GM11168 (cell line): ENCODE results near the gene PDGFD.

Experiments used
- in situ Hi-C: fragments of 300-500 bp; cut with MboI; formaldehyde crosslinking; loops from one replicate; pipeline ENCODE4 v1.12.0; 2022; ENCODE audit warnings: low sequenced_read_pairs; ENCODE audit not compliant: unreplicated experiment

The PDGFD gene

DNA sequence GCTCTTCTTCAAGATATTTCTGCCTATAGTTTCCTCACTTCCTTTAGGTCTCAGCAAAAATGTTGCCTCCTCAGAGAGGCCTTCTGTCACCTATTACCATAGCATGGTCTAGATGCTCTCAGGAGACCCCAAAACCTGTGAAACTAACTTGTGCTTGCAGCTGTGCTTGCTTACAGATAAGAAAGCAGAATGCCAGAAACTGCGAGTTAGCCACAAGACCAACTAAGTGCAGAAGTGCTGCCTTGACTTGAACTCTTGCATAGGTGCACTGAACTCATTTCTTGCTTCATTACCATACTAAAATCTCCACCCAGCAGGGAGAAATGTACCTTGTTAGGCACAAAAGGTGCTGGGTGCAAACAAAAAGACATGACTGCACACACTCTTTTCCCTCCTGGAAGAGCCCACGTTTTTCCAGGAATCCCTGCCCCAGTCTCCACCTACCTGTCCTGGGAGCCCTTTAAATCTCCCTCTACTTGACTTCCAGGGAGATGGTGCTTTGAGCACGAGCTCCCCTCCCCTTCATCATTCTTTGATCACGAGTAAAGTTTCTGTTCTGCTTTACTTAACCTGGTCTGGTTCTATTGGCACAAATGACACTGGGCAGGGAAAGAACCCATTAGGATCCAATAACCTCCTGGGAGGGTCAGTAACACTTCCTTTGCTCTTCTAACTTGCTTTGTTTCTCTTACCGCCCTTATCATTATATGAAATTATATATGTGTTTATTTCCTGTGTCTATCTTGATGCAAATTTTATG, 265.2 kb downstream of the PDGFD start:
- in situ Hi-C loops, result loop anchor here (25.0 kb wide), 1 partner anchor 211 kb away; no protein-coding TSS in a partner anchor

GRCh38 chr11:103898065-103898464, 265.9 kb downstream of the PDGFD start:
- in situ Hi-C loops, result loop anchor here (25.0 kb wide), 1 partner anchor 211 kb away; no protein-coding TSS in a partner anchor

DNA sequence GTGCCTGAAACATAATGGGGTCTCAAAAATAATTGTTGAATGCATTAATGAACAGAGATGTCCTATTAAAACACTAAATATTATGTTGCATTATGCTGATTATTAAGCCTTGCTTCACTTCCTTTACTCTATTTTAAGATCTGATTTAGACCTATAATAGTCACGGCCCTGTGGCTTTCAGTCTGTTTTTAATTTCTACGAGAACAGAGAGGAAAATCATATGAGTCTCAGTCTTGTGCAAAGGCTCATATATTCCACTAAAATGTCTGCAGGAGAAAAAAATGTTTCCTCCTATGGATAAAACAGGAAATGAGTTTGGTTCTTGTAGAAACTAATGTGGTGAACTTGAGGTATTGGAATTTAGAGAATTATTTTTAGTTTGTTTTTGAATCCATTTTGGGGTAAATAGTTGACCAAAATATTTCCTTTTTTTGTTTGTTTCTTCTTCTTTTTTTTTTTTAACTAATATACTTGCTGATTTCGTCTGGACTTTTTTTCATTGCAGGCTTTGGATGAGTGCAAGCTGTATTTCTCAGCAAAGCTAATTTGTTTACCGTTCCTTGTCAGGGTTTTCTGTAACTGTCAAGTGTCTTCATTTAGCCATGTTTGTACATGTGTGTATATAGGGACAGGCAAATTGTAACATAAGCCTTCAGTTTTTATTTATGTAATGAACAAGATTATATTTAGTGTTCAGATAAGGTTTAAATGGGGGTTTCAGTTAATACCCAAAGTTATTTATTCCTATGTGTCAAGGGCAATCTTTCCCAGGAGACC, 266.6 kb downstream of the PDGFD start:
- in situ Hi-C loops, result loop anchor here (25.0 kb wide), 1 partner anchor 210 kb away; no protein-coding TSS in a partner anchor

DNA sequence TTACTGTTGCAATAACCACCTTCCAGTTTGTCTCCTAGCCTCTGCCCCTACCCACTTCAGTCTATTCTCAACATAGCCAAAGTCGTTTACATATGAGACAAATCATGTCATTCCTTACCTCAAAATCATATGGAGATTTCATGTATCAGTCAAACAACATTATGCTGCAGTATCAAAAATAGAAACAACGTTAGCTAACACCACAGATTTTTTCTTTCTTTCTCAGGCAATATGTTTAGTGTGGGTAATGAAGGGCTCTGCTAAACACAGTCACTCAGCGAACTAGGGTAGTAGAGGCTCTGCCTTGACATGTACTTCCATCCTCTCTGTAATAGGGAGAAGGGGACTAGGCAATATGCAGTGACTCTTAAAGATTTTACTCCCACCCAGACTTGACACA, 268.8 kb downstream of the PDGFD start:
- in situ Hi-C loops, result loop anchor here (25.0 kb wide), 1 partner anchor 208 kb away; no protein-coding TSS in a partner anchor

DNA sequence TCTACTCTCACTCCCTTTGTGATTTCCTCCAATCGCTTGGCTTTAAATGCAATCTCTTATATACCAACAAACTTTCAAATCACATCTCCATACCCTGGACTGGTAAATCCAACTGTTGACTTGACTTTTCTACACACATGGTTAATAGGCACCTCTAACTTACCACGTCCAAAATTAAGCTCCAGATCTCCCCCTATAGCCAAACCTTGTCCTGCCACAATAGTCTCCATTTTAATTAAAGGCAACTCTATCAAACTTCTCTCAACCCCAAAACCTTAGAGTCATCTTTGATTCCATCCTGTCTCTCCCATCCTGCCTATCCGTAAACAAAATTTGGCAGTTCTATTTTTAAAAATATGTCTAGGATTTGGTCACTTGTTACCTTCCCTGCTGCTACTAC, 269.3 kb downstream of the PDGFD start:
- in situ Hi-C loops, result loop anchor here (25.0 kb wide), 1 partner anchor 207 kb away; no protein-coding TSS in a partner anchor

DNA sequence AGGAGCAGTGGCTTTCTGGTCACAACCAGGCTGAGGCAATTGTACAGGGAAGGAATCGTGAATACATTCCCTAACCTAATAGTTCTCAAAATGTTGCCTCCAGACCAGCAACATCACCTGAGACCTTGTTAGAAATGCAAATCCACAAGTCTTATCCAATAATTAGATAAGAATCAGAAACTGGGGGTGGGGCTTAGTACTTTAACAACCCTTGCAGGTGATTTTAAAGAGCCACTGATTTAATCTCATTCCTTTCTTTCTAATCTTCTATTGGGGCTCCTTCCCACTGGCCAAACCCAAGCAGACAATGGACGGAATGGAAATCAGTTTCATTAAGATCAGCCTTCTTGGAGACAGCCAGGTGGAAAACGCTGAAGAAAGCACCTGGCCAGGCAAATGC, 269.9 kb downstream of the PDGFD start:
- in situ Hi-C loops, result loop anchor here (25.0 kb wide), 1 partner anchor 207 kb away; no protein-coding TSS in a partner anchor

DNA sequence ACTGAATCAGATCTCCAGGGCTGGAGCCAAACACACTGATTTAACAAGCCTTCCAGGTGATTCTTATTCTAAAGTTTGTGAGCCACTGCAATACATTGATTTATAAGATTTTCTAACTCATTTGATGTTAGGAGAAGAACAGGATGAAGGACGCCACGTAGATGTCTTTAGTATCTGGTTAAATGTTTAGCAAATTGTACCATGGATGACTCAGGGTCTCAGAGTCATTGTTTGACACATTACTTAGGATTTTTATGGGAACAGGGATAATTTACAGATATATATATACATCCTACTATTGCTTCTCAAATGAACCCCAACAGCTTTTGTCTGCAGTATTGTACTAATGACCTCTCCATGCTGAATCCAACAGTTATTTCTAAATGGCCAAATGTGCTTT, 270.6 kb downstream of the PDGFD start:
- in situ Hi-C loops, result loop anchor here (25.0 kb wide), 1 partner anchor 206 kb away; no protein-coding TSS in a partner anchor

DNA sequence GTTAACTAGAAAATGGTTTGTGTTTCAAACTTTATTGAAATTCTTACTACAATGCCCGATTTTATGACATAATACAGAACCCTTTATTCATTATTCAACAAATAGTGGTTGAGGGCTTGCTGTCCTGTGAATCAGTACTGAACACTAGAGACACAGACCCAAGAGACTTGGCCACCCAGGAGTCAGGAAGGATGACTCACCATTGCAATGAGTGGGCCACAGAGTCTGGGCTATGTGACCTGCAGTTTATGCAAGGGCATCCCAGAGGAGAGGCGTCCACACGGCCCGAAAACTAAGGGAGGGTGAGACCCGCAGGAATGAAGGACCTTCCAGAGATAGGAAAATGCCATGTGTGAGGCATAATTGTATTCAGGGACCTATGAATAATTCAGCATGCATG, 271.3 kb downstream of the PDGFD start:
- in situ Hi-C loops, result loop anchor here (25.0 kb wide), 1 partner anchor 205 kb away; no protein-coding TSS in a partner anchor

DNA sequence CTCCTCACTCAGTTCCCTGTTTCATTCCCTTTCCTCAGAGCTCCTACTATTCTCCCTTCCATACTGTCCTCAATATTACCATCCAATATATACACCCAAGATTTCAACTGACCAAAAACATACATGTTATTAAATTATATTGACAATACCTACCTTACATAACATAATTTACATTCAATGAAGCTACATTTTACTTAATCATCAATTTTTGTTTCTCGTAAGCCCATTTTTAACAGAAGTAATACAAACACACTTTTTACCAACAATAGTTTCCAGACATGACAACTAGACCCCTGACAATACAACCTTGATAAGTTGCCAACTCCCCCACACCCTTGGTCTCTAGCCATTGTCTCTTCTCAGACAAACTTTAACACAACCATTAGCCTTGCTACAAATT, 273.3 kb downstream of the PDGFD start:
- in situ Hi-C loops, result loop anchor here (25.0 kb wide), 1 partner anchor 203 kb away; no protein-coding TSS in a partner anchor

- in situ Hi-C loops, result loop anchor here (25.0 kb wide), 1 partner anchor 202 kb away; no protein-coding TSS in a partner anchor
Observed at GRCh38 chr11:103889679-103890078, 274.3 kb downstream of the PDGFD start.

- in situ Hi-C loops, result loop anchor here (25.0 kb wide), 1 partner anchor 201 kb away; no protein-coding TSS in a partner anchor
Observed at GRCh38 chr11:103888541-103888951, 275.4 kb downstream of the PDGFD start.

GRCh38 chr11:103887001-103887658, 276.8 kb downstream of the PDGFD start:
- in situ Hi-C loops, result loop anchor here (25.0 kb wide), 1 partner anchor 200 kb away; no protein-coding TSS in a partner anchor

GRCh38 chr11:103883856-103884255, 280.1 kb downstream of the PDGFD start:
- in situ Hi-C loops, result loop anchor here (25.0 kb wide), 1 partner anchor 197 kb away; no protein-coding TSS in a partner anchor

DNA sequence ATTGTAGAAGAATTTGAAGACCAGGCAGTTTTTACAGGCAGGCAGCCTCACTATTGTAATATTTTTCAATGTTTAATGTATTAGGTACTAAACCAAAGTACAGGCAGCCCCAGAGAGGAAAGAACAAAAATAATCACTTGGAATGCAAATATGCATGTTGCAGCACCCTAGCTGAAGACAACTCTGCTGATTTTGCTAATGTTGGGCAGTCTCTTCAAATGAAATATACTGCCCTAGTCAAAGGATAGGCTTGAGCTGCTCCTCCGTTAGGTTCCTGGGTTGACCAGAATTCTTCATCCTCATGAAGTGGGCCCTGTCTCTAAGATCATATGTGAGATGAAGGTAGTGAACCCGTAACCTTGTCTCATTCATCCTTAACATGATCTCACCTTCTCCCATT, 280.7 kb downstream of the PDGFD start:
- in situ Hi-C loops, result loop anchor here (25.0 kb wide), 1 partner anchor 196 kb away; no protein-coding TSS in a partner anchor

GRCh38 chr11:103881584-103881983, 282.4 kb downstream of the PDGFD start:
- in situ Hi-C loops, result loop anchor here (25.0 kb wide), 1 partner anchor 194 kb away; no protein-coding TSS in a partner anchor

DNA sequence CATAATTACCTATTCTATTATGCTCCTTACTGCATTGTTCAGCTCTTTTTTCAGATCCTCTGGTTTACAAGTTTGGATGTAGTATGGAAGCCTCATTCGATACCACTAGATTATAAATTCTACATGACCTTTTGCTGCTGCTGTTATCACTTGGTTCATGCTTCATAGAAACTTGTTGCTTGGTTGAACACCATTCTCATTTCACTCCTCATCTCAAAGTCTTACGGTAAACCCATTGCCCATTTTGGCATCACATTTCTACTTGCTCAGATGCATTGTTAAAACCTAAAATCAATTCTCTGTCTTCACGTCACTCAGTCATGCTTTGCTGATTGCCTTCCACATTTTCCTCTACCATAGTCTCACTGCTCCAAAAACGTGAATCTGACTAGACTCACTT, 283.0 kb downstream of the PDGFD start:
- in situ Hi-C loops, result loop anchor here (25.0 kb wide), 1 partner anchor 194 kb away; no protein-coding TSS in a partner anchor

GRCh38 chr11:103878646-103879045, 285.3 kb downstream of the PDGFD start:
- in situ Hi-C loops, result loop anchor here (25.0 kb wide), 1 partner anchor 191 kb away; no protein-coding TSS in a partner anchor

- in situ Hi-C loops, result loop anchor here (25.0 kb wide), 1 partner anchor 190 kb away; no protein-coding TSS in a partner anchor
Observed at GRCh38 chr11:103877221-103877620, 286.7 kb downstream of the PDGFD start.

GRCh38 chr11:103875855-103876510, 288.0 kb downstream of the PDGFD start:
- in situ Hi-C loops, result loop anchor here (25.0 kb wide), 1 partner anchor 189 kb away; no protein-coding TSS in a partner anchor
